AG08396 (cell line): Measurements from ENCODE around the gene HOXD8.
A peak's percentile ranks its signal among the peaks of the same experiment; 100 is the strongest.

ENCODE experiments used
- DNase-seq: peaks from one replicate; pipeline ENCODE4 v3.0.0; 2012; ENCODE audit warnings: low spot score, mixed read lengths

The HOXD8 gene

GRCh38 chr2:176091329-176092258 is 37.9 kb upstream of the HOXD8 start:
- no peak for DNase-seq

- no peak for DNase-seq
These were observed 37.0 kb upstream of the HOXD8 start, which contains the start of gene HOXD13 for GRCh38 chr2:176092270-176093144. Gene HOXD13 (plus strand): TSS chr2:176092721. CDS start chr2:176092891, 170 bp downstream.

DNA sequence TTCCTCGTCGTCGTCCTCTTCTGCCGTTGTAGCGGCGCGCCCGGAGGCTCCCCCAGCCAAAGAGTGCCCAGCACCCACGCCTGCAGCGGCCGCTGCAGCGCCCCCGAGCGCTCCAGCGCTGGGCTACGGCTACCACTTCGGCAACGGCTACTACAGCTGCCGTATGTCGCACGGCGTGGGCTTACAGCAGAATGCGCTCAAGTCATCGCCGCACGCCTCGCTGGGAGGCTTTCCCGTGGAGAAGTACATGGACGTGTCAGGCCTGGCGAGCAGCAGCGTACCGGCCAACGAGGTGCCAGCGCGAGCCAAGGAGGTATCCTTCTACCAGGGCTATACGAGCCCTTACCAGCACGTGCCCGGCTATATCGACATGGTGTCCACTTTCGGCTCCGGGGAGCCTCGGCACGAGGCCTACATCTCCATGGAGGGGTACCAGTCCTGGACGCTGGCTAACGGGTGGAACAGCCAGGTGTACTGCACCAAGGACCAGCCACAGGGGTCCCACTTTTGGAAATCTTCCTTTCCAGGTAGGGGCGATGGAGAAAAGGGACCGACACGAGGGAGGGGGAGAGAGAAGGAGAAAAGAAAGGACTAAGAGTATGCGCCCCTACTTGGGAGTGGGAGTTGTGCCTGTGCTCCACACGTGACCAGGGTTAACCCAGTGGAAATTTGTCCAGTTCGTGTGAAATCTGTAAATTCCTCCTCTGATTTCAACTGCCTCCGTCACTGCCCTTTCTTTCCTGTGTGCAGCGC is 36.2 kb upstream of the HOXD8 start:
- no peak for DNase-seq

- DNase-seq, result no peak
These were observed 35.6 kb upstream of the HOXD8 start for GRCh38 chr2:176093898-176094249.

DNA sequence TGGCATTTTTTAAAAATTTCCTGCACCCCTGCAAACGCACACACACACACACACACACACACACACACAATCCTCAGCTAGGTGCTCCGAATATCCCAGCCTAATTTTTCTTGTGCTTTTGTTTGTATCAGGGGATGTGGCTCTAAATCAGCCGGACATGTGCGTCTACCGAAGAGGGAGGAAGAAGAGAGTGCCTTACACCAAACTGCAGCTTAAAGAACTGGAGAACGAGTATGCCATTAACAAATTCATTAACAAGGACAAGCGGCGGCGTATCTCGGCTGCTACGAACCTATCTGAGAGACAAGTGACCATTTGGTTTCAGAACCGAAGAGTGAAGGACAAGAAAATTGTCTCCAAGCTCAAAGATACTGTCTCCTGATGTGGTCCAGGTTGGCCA is 35.2 kb upstream of the HOXD8 start:
- no peak for DNase-seq

DNA sequence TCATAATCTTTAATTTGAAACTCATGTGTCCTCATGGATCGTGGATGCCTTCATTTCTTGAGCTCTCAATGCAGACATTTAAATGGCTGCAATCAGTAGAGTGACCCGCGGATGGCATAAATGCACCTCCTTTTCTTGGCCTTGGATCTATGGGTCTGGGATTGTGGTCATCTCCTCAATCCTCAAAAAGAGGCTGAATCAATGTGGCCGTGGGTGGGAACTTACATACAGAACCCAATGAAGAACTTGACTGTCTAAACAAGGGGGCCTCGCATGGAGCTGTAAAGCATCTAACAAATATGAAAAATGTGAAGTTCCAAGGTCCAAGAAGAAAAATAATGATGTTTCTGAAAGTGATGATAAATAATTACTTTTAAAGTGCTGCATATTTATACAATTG is 34.1 kb upstream of the HOXD8 start:
- no peak for DNase-seq

DNA sequence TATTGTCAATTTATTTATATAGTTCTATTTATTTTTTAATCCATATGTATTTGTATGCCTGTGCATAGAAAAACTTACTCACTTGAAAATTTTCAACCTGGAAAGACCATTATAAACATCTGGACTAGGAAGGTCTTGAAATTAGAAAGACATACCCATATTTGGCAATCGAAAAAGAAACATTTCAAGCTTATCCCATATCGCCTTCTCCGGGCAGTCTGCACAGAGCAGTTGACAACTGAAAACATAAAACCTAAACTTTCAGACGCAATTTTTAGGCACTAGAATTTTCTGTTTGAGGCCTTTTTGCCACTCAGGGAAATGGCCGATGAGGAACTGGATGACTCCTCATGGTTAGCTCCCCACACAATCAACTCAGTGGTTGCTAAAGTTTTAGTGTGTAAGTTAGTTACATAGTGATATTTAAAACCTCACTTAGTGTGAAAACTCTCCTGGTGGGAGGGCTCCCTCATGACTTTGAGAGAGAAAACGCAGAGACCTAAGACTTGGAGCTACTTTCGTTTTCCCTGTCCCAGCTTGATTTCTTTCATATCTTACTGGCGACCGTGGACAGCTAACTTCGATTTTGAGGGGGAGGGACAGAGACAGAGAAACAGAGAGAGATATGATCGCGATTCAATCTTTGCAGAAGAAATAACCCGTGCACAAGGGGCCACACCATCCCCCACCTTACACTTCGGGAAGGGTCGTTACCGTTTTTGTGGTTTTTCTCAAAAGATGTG is 33.1 kb upstream of the HOXD8 start:
- DNase-seq, result no peak

GRCh38 chr2:176096986-176097819 is 32.3 kb upstream of the HOXD8 start:
- DNase-seq, result peak; percentile 88

DNA sequence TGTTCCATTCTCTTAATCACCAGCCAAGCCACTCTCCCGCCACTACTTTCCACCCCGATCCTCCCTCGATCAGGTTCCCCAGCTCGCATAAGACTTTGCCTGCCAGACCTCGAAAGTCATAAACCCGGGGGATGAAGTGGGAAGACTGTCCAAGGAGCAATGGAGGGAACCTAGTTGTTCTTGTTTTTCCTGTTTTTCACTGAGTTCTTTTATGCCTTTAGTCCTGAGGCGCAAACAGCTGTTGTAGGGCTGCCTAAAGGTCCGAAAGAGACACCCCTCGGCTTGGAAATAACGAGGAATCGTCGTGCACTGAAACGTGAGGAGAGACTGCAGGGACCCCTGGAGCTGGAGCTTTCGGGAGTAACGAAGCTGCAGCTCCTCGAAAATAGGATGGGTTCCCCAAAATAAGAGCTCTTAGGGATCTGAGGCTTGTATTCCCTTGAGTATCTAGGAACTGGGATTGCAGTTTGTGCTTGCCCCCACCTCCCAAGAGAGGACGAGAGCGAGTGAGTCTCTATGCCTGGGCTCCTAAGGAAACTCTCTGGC is 31.6 kb upstream of the HOXD8 start:
- DNase-seq, result no peak

DNA sequence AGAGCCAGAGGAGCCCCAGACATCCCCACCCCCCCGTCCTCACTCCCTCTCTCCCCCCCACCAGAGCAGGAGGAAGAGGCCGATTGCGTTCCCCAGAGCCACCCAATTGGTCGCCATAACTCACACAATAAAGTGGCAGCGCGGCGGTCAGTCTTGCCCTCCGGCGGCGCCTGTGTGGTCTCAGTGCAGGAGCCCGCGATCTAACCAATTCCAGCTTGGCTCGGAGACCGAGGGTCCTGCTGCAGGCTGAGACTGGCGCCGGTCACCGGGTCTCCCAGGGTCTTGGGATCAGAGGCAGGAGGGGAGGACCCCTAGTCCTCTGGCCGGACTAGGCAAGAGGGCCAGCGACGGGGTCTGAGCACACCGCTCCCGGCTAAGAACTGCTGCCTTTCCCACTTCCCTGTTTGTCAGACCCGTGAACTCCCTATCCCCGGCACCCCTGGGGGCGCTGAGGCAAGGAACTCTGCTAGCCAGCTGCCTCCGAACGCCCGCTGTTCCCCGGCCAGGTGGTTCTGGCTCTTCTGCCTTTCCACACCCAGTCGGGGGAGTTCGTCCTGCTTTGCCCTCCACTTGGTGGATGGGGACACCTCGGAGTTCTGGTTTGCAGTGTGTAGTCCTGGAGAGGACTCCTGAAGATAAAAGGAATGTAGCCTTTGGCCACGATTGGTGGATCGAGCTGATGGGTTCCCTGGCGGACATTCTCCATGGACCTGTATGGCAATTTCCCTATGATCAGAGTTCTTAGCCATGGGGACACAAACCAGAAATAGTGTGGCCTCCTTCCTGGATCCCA is 30.9 kb upstream of the HOXD8 start:
- DNase-seq, result no peak

- no peak for DNase-seq
These were observed 30.3 kb upstream of the HOXD8 start for GRCh38 chr2:176099159-176099727.

DNA sequence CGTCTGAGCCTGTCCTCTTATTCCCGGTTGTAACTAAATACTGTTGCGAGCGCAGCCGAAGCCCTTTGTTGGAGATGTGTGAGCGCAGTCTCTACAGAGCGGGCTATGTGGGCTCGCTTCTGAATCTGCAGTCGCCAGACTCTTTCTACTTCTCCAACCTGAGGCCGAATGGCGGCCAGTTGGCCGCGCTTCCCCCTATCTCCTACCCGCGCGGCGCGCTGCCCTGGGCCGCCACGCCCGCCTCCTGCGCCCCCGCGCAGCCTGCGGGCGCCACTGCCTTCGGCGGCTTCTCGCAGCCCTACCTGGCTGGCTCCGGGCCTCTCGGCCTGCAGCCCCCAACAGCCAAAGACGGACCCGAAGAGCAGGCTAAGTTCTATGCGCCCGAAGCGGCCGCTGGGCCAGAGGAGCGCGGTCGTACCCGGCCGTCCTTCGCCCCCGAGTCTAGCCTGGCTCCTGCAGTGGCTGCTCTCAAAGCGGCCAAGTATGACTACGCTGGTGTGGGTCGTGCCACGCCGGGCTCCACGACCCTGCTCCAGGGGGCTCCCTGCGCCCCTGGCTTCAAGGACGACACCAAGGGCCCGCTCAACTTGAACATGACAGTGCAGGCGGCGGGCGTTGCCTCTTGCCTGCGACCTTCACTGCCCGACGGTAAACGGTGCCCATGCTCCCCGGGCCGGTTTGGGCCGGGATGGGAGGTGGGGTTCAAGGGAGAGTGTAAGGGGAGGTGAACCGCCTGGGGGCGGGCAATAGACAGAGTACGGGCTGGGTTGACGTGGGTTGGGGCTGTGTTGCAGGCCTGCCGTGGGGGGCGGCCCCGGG is 29.6 kb upstream of the HOXD8 start, which contains the start of gene HOXD12:
HOXD12 (plus strand) TSS at position 68 of the 819 bp plus-strand sequence; CDS start at position 75, 7 bp downstream.
- DNase-seq, result no peak

GRCh38 chr2:176100547-176101140 is 28.9 kb upstream of the HOXD8 start:
- DNase-seq, result no peak

DNA sequence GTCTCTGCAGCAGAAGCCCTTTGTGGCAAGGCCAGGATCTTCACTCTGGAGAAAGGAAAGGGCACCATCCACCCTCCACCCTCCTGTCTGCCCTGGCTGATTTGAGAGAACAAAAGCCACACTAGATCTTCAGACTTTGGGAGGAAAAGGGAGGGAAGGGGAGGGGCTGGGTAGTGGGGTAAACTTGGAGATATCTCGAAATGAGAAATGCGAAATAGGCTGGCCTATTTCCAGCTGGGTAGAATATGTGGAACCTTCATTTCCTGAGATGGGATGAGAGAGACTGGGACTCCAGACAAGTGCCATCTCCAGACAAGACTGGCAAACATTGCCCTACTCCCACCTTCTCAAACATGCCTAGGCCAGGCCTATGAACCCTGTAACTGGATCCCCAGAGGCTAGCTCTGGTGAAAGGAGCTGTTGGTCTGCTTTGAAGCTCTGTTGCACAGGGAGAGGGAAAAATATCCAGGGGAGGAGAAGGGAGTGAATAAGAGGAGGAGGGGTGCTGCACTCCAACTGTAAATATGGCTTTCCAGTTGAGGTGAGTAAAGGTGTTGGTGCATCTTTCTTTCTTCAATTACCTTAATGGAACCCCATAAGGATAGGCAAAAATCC is 28.2 kb upstream of the HOXD8 start:
- no peak for DNase-seq

- DNase-seq, result no peak
These were observed 27.7 kb upstream of the HOXD8 start for GRCh38 chr2:176101842-176102241.

- DNase-seq, result no peak
These were observed 27.1 kb upstream of the HOXD8 start for GRCh38 chr2:176102309-176102866.

GRCh38 chr2:176103194-176103593 is 26.3 kb upstream of the HOXD8 start:
- DNase-seq, result no peak
